Bronchial epithelial cell (primary cell): ENCODE results near the gene ATP1B4. TPM values are rescaled to one million over a fixed set of nuclear protein-coding genes. Genes with fewer than 3 reads are reported as not detected.

Experiments
- DNase-seq: peaks from one replicate; pipeline ENCODE4 v3.0.0-alpha.2; 2010; ENCODE audit warnings: low read depth
- FAIRE-seq: peaks from 2 replicates; lab custom pipeline; 2011; peaks lifted over from hg19 to GRCh38; lab: Jason Lieb, UNC
- H3K27me3 ChIP-seq: 2 replicates; pipeline ENCODE4 v1.5.1; 2011; ENCODE audit warnings: low read length; ENCODE audit not compliant: control insufficient read depth, insufficient read depth
- H3K36me3 ChIP-seq: 2 replicates; pipeline ENCODE4 v1.5.1; 2011; ENCODE audit warnings: low read length; ENCODE audit not compliant: control insufficient read depth, insufficient read depth
- H3K4me3 ChIP-seq: 2 replicates; pipeline ENCODE4 v1.5.1; 2011; ENCODE audit warnings: mild to moderate bottlenecking, low read depth, low read length, control low read depth
- CTCF ChIP-seq: IDR thresholded peaks from 2 replicates; pipeline ENCODE4 v1.5.1; 2011; ENCODE audit warnings: mild to moderate bottlenecking, moderate library complexity, low read length, control low read depth, inconsistent platforms; ENCODE audit not compliant: insufficient read depth, severe bottlenecking
- total RNA-seq: library from RNA; depleted of rRNA; stranded (reverse); fragments of >200 nt; gene quantifications from 2 replicates; pipeline ENCODE4 v1.2.1, GENCODE V29; 2014

Gene ATP1B4
- total RNA-seq, 1 donor from 2014 or later, result not detected

- DNase-seq (no peak), FAIRE-seq (no peak)
- Histone ChIP-seq H3K36me3 (no peaks in the 10 kb centered on the region), H3K27me3 (no peaks in the 10 kb centered on the region), H3K4me3 (no peak overlapping the region)
- TF ChIP-seq CTCF, result no peak
Measured at GRCh38 chrX:120408168-120408567, 46.3 kb downstream of the ATP1B4 start.

- no peak for TF ChIP-seq CTCF
- no peak for FAIRE-seq
- Histone ChIP-seq H3K36me3 (no peaks in the 10 kb centered on the region), H3K27me3 (no peaks in the 10 kb centered on the region), H3K4me3 (no peak overlapping the region)
- DNase-seq, result no peak
Measured at GRCh38 chrX:120419463-120419862, 57.6 kb downstream of the ATP1B4 start.

GRCh38 chrX:120426599-120426998 is 64.7 kb downstream of the ATP1B4 start:
- Histone ChIP-seq H3K36me3 (no peaks in the 10 kb centered on the region), H3K4me3 (no peak overlapping the region), H3K27me3 (no peaks in the 10 kb centered on the region)
- no peak for TF ChIP-seq CTCF
- FAIRE-seq (no peak), DNase-seq (no peak)

- no peak overlapping the region for H3K4me3 ChIP-seq
- H3K36me3 ChIP-seq, result no peaks in the 10 kb centered on the region
- FAIRE-seq (no peak), DNase-seq (no peak)
- H3K27me3 ChIP-seq, result no peaks in the 10 kb centered on the region
- TF ChIP-seq CTCF, result no peak
Measured at GRCh38 chrX:120428309-120428708, 66.4 kb downstream of the ATP1B4 start.

GRCh38 chrX:120429776-120430540 is 68.1 kb downstream of the ATP1B4 start:
- no peak for FAIRE-seq
- no peak for TF ChIP-seq CTCF
- Histone ChIP-seq H3K36me3 (no peaks in the 10 kb centered on the region), H3K27me3 (no peaks in the 10 kb centered on the region), H3K4me3 (no peak overlapping the region)
- no peak for DNase-seq

Other genes with a start within 250 kb of the ATP1B4 start
- gene RHOXF1, start 246.2 kb upstream of the ATP1B4 start, total RNA-seq, result not detected in 2 replicates
- not detected in 2 replicates for gene RHOXF2, start 203.5 kb upstream of the ATP1B4 start, total RNA-seq
- gene ZBTB33, start 111.3 kb upstream of the ATP1B4 start, total RNA-seq, result 11.8 and 13.4 TPM in 2 replicates
- gene TMEM255A, start 50.6 kb upstream of the ATP1B4 start, total RNA-seq, result not detected in 2 replicates
- 112 and 118 TPM in 2 replicates for gene LAMP2, start 107.2 kb downstream of the ATP1B4 start, total RNA-seq
- gene CUL4B, start 198.9 kb downstream of the ATP1B4 start, total RNA-seq, result 9.6 and 11.8 TPM in 2 replicates
- 25.8 and 31.4 TPM in 2 replicates for gene MCTS1, start 242.0 kb downstream of the ATP1B4 start, total RNA-seq